Lower leg skin (tissue), 3 donors: ENCODE results near the gene ELF1.

Source experiments
- POLR2A ChIP-seq, 2 donors: fragments of 450-650 bp; IDR thresholded peaks; one replicate each; pipeline ENCODE4 v1.6.1; 2016 to 2017; ENCODE audit warnings: antibody characterized with exemption in 2 of 2, mild to moderate bottlenecking in 1 of 2, moderate library complexity in 1 of 2
- TF ChIP-seq, protein P1 (sequence below), 3 donors: fragments of 450-650 bp; IDR thresholded peaks; one replicate each; pipeline ENCODE4 v1.5.1; 2016; ENCODE audit warnings: antibody characterized with exemption in 3 of 3, mild to moderate bottlenecking in 3 of 3, moderate library complexity in 2 of 3

GRCh38 chr13:40940841-40941240 is 78.3 kb downstream of the ELF1 start:
- TF ChIP-seq, protein P1, sequence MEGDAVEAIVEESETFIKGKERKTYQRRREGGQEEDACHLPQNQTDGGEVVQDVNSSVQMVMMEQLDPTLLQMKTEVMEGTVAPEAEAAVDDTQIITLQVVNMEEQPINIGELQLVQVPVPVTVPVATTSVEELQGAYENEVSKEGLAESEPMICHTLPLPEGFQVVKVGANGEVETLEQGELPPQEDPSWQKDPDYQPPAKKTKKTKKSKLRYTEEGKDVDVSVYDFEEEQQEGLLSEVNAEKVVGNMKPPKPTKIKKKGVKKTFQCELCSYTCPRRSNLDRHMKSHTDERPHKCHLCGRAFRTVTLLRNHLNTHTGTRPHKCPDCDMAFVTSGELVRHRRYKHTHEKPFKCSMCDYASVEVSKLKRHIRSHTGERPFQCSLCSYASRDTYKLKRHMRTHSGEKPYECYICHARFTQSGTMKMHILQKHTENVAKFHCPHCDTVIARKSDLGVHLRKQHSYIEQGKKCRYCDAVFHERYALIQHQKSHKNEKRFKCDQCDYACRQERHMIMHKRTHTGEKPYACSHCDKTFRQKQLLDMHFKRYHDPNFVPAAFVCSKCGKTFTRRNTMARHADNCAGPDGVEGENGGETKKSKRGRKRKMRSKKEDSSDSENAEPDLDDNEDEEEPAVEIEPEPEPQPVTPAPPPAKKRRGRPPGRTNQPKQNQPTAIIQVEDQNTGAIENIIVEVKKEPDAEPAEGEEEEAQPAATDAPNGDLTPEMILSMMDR (IDR thresholded peaks at IDR 0.05), result no peak
- TF ChIP-seq POLR2A (IDR thresholded peaks at IDR 0.05), result no peak
